Upper lobe of left lung (tissue), 4 donors: Measurements from ENCODE around the gene QKI.

ENCODE experiments used
- POLR2A ChIP-seq, 4 donors: fragments of 450-650 bp; IDR thresholded peaks; one replicate each; pipeline ENCODE4 v1.5.1; 2016 to 2017; ENCODE audit warnings: antibody characterized with exemption in 4 of 4, mild to moderate bottlenecking in 2 of 4
- POLR2AphosphoS5 ChIP-seq, 2 donors: sonication (generic); formaldehyde crosslinking; IDR thresholded peaks; one replicate each; pipeline ENCODE4 v1.5.1; 2017; ENCODE audit warnings: antibody characterized with exemption in 2 of 2
- TF ChIP-seq, protein P1 (sequence below), 6 experiments: fragments of 450-650 bp in 4 of 6; fragments of 200-600 bp in 2 of 6; sonication (generic) in 2 of 6; IDR thresholded peaks; one replicate each; pipeline ENCODE4 v1.5.1; 2016 to 2019; ENCODE audit warnings: antibody characterized with exemption in 6 of 6

DNA sequence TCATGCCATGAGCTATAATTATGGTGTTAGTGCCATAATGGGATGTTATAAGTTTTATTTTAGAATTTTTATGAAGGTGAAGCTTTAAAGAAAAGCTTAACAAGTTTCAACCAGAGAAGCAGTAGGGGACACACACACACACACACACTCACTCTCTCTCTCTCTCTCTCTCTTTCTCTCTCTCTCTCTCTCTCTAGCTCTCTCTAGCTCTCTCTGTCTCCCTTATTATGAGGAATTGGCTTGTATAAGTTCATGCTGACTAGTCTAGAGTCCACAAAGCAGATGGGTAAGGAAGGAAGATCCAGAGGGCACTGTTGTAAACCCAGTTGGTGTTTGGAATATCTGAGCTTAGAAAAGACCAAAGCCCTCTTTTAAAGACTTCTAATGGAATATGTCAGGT lies 102.4 kb downstream of the QKI start:
- TF ChIP-seq, protein P1, sequence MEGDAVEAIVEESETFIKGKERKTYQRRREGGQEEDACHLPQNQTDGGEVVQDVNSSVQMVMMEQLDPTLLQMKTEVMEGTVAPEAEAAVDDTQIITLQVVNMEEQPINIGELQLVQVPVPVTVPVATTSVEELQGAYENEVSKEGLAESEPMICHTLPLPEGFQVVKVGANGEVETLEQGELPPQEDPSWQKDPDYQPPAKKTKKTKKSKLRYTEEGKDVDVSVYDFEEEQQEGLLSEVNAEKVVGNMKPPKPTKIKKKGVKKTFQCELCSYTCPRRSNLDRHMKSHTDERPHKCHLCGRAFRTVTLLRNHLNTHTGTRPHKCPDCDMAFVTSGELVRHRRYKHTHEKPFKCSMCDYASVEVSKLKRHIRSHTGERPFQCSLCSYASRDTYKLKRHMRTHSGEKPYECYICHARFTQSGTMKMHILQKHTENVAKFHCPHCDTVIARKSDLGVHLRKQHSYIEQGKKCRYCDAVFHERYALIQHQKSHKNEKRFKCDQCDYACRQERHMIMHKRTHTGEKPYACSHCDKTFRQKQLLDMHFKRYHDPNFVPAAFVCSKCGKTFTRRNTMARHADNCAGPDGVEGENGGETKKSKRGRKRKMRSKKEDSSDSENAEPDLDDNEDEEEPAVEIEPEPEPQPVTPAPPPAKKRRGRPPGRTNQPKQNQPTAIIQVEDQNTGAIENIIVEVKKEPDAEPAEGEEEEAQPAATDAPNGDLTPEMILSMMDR (IDR thresholded peaks at IDR 0.05) = no peak
- TF ChIP-seq POLR2A (IDR thresholded peaks at IDR 0.05) (no peak), POLR2AphosphoS5 (IDR thresholded peaks at IDR 0.05) (no peak)
